Activated T-cell treated with anti-CD3 and anti-CD28 coated beads for 48 hours (primary cell): ENCODE data around the gene GPR52.
"Not testable (repeated sequence)": the region's sequence is repeated elsewhere in the genome, so short reads cannot be mapped to it uniquely, and the experiment has no call there.

ENCODE experiments used
- DNase-seq: peaks from one replicate; pipeline ENCODE4 v3.0.0-alpha.2; 2020; ENCODE audit warnings: low read depth

GPR52 gene, protein sequence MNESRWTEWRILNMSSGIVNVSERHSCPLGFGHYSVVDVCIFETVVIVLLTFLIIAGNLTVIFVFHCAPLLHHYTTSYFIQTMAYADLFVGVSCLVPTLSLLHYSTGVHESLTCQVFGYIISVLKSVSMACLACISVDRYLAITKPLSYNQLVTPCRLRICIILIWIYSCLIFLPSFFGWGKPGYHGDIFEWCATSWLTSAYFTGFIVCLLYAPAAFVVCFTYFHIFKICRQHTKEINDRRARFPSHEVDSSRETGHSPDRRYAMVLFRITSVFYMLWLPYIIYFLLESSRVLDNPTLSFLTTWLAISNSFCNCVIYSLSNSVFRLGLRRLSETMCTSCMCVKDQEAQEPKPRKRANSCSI

DNA sequence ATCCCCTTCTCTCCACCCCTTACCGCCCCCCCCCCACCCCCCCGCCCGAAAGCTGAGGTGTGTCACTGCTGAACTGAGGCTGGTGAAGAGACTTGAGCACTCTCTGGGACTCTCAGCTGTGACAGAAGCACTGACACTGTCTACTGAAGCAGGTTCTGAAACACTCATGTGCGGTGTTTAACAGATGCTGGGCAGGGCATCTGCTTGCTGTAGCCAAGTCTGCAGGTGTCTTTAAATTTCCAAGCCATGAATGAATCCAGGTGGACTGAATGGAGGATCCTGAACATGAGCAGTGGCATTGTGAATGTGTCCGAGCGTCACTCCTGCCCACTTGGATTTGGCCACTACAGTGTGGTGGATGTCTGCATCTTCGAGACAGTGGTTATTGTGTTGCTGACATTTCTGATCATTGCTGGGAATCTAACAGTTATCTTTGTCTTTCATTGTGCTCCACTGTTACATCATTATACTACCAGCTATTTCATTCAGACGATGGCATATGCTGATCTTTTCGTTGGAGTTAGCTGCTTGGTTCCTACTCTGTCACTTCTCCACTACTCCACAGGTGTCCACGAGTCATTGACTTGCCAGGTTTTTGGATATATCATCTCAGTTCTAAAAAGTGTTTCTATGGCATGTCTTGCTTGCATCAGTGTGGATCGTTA lies at the start of gene GPR52:
TSS of gene GPR52 (plus strand) at position 99 of the 665 bp plus-strand sequence. CDS start at position 247, 148 bp downstream.
- no peak for DNase-seq

DNA sequence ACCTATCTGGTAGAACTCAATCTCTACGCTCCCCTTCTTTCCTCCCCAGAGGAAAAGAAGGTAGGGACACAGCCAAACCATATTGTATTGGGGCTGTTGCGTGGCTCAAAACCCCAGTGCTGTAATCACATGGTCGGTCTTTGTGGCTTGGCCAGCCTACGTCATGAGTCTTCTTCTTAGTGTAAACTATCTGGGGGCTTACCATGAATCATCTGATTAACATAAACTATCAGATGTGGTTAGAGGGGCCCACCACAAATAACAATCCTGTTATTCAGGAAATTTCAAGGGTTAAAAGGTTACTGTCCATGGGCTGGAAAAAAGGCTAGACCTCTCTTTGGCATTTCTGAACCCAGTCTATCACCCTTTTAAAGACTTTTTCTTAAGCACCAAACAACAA lies 49.5 kb upstream of the GPR52 start:
- no peak for DNase-seq

DNA sequence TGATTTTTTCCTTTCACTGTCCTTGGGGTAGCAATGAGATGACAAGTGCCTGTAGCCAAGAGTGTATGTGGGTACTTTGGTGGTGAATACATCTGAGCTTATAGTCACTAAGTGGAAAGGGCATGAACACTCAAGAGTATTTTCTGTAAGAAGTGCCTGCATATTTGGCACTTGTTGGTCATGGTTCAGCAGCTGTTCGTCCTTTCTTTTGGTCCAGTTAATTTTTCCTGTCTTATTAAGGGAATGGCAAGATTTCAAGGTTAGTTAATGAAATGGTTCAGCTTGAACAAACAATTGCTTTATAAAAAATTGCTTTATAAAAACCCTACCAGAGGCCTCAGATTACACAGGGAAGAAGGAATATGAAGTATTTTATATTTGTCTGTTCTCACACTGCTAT lies 48.6 kb upstream of the GPR52 start:
- DNase-seq, result no peak

DNA sequence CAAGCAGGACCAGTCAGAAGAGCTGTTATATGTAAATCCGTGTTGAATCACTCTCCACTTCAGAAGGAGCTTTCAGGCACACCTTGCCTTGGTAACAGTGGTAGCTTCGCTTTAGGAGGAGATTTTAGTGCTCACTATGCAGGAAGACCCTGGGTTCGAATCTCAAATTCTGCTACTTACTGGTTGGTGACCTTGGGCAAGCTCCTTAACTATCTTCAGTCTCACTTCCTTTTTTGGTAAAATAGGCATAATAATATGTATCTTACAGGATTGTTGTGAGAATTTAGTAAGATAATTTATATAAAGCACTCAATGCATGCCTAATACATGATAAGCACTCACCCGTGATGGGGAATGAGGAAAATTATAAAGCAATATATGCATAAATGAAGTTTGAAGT lies 46.7 kb upstream of the GPR52 start:
- DNase-seq, result no peak

DNA sequence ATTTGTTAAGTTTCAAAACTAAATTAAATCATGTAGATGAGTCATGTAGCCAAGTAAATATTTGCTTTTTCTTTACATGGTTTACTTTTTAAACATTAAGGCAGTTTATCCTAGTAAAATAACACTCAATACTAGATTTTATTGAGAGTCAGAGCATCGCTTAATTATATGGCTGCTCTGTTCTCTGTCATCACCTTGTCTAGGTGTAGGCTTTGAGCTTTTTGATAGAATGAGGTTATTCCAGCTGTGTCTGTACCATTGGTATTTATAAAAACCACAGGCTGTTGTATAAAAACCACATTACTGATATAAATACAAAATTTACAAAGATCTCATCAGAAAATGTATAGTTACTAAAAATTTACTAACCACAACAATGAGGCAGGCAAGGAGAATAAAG lies 42.5 kb upstream of the GPR52 start:
- DNase-seq, result no peak

DNA sequence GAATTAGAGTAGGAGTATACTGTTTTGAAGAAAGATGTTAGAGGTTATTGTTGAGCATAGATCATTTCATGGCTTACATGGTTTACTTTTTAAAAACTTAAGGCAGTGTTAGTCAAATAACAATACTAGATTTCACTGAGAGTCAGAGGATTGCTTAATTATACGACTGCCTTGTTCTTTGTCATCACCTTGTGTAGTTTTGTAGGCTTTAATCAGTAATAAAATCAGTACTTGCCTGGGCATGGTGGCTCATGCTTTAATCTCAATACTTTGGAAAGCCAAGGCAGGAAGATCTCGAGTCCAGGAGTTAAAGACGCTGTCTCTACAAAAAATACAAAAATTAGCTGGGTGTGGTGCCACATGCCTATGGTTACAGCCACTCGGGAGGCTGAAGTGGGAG lies 41.3 kb upstream of the GPR52 start:
- no peak for DNase-seq

DNA sequence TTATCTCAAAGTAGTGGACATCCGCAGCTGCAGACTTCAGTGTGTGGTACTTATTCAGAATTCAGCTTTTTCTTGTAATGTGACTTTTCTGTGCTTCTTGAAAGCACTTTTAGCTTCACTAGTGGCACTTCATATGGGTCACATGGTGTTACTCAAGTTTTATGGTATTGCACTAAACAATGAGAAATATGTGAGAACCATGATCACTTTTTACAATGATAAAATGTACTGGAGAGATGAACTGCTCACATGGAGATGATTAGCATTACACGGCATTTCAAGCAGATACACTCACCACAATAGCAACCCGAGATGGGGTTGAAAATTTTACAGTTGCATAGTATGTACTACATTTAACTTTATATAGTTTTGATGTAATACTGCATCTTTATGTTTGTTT lies 40.1 kb upstream of the GPR52 start:
- no peak for DNase-seq

DNA sequence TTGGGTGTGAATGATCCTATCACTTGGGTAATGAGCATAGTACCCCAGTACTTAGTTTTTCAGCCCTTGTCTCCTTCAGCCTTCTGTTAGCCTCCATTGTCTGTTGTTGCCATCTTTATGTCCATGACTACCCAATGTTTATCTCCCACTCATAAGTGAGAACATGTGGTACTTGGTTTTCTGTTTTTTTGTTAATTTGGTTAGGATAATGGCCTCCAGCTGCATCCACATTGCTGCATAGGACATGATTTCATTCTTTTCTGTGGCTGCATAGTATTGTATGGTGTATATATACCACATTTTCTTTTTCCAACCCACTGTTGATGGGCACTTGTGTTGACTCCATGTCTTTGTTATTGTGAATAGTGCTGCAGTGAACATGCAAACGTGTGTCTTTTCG lies 39.6 kb upstream of the GPR52 start:
- DNase-seq, result no peak

DNA sequence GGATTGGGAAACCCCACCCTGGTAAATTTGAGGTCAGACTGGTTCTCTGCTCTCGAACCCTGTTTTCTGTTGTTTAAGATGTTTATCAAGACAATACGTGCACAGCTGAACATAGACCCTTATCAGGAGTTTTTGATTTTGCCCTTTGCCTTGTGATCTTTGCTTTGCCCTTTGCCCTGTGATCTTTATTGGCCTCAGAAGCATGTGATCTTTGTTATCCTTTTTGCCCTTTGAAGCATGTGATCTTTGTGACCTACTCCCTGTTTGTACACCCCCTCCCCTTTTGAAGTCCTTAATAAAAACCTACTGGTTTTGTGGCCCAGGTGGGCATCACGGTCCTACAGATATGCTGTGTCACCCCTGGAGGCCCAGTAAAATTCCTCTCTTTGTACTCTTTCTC lies 38.0 kb upstream of the GPR52 start:
- not testable (repeated sequence) for DNase-seq

DNA sequence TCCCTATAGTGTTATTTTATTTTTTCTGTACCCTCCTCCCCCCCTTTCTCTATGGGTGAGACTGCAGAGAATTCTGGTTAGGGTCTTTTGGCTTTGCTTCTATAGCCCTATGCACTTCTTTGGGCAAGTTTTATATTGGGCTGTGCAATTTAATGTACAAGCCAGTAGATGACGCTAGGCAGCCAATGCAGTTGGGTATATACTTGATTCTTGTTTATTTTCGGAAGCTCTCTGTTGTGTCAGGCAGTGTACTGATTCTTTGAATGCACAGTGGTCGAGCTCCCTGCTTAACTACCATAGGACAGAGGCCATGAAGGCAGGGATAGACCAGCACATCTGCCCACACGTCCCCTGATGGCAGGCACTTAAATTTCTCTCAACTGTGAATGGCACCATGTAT lies 34.1 kb upstream of the GPR52 start:
- DNase-seq, result no peak

DNA sequence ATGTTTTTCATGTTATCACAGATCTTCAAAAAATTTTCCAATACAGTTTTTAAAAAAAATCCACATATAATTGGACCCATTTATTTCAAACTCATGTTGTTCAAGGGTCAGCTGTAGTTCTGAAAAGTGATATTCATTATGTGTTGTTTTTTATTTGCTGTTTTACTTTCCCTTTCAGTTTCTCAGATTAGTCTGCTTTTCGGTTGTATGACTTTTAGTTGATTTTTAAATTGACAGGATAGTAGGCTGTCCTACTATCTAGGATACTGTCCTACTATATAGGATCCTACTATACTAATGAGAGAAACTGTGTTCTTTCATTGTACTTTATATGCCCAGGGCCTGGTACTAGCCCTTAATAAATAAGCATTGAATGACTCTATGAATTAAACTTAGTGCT lies 33.6 kb upstream of the GPR52 start:
- no peak for DNase-seq

DNA sequence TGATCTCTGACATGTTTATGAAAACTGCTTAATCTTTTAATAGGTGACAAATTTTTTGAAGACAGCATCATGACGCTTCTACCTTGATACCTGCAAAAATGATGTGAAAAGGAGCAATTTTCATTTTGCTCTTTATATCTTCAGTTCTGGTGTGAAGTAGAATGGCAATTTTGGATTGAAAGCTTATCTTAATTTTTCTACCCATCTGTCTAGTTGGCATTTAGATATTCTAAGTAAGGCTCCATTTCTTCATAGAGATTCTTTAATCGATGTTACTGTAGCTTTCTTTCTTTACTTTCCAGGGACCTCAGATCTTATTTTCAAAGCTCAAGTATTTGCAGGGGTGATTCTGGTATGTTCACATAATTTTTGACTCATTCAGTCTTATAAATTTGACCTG lies 32.3 kb upstream of the GPR52 start:
- no peak for DNase-seq

DNA sequence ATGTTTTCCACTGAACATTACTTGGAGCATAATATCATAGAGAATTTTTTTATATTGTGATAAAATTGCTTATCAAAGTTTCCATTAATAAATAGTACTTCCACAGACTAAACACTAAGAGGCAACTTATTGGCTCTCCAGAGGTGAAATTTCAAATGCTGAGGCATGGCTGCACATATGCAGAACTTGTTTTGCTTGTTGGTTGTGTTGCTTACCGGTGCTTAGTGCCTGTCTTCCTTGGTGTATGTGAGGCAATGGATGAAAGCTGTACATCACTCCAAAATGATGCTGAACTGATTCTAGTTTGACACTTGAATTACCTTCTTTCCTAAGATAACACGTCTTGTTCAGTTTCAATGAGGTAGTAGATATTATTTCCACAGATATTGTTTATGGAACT lies 29.8 kb upstream of the GPR52 start:
- DNase-seq, result no peak

DNA sequence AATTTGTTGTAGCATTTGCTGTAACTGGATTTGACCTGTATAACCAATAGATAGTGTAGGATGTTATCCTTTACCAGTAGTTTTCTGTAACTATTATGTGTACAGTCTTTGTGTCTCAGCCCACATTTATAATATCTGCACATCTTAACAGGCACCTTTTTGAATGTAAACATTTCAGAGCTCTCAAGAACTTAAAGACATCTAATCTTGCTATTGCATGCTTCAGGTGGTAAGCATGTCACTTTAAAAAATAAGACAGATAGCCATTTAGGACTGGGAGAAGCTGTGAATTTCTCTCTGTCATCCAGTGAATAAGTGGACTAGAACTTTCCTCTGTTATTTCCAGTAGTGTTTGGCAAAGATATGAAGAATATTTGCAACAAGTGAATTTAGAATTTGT lies 22.6 kb upstream of the GPR52 start:
- DNase-seq, result no peak

DNA sequence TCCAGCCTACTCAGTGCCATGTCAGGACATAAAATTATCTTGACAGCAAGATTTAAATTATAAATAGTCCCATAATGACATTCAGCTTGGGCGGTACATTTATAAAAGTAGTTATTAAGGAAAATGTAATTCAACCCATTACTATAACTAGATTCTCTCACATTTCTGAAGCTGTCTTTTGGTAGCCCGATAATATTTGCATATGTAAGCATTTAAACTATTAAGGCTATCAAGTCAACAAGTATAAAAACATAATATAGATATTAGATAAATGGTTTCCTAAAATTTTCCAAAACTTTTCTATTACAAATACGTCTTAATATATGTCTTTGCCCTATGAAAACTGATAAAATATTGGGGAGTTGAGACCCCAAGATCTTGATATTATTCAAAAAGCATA lies 21.6 kb upstream of the GPR52 start:
- DNase-seq, result no peak

DNA sequence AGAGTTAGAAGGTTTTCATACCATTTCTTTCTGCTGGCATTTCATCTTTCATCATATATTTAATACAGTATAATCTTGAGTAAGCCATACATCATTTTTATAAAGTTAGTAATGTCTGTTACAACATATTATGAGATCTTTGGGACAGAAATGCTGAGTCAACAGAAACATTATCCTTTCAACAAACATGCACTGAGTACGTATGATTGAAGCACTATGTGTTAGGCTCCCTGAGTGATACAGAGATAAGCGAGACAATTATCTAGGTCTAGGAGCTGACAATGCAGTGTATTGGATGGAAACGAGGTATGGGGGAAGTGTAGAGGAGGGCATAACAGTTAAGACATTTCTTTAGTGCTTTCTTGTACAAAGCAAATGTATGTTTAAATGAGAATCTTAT lies 19.7 kb upstream of the GPR52 start:
- no peak for DNase-seq

DNA sequence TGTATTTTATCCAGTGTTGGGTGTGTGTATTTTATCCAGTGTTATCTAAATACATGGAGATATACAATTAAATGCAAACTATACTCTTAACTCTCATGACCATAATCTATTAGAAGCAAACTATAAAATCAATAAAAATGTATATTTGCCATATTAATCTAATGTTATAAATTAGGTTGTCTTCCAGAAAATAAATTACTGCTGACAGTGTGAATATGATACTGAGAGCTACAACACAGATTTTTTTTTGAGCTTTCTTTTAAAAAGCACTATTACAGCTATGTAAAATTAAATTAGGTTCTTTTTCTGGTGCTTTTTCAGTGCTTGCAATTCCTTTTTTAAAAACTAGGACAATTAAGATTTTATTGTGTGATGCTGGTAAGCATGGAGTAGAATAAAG lies 19.0 kb upstream of the GPR52 start:
- no peak for DNase-seq

DNA sequence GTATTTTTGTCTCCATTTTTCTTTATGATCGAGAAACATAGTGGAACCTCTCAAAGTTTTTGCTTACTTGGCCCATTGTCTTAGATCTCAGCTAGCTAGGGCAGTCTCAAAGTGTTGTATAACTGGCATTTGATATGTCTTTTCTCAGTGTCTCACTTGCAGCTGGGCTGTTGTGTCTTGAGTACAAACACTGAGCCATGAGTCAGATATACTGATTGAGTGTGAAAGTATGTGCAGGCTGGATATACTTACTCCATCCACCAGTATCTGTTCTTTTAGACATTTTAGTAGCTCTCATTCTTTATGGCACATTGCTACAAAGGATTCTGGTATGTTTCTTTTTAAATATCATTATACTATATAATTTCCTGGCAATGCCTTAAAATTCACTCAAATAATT lies 14.3 kb upstream of the GPR52 start:
- DNase-seq, result no peak

DNA sequence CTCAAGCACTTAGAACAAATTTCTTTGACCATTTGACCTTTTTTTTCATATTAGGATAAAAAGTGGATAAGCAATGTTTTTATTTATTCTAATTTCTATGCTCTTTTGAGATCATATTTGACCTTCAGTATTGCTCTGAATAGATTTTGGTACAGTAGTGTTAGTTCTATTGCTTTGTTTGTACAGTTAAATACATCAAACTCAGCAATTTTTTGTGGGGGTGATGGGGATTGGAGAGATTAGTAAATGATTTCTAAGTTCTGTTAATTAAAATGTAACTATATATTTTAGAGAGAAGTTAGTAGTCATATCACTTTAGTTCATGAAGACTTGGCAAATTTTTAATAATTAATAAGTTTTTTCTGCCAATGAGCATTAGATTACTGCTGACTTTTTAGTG lies 2.4 kb upstream of the GPR52 start:
- no peak for DNase-seq

DNA sequence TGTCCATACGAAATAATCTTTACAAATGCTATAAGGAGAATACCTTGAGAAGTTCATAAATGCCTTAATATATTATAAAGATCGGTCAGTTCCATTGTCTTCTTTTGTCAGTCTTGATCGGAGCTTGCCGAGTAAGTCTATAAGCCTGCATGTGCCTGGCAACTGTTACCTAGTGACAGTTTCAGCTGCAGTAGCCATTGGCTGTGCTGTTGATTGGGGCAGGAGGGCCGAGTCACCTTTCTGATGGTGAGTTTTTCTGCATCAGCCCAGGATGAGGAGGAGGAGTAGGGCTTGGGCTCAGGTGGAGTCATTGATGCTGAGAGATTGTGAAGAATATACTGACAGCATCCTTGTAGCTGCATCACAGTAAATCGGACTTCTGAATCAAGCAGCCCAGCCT lies 1.9 kb upstream of the GPR52 start:
- no peak for DNase-seq

DNA sequence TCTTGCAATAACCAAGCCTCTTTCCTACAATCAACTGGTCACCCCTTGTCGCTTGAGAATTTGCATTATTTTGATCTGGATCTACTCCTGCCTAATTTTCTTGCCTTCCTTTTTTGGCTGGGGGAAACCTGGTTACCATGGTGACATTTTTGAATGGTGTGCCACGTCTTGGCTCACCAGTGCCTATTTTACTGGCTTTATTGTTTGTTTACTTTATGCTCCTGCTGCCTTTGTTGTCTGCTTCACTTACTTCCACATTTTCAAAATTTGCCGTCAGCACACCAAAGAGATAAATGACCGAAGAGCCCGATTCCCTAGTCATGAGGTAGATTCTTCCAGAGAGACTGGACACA lies 743 bp downstream of the GPR52 start:
- no peak for DNase-seq

DNA sequence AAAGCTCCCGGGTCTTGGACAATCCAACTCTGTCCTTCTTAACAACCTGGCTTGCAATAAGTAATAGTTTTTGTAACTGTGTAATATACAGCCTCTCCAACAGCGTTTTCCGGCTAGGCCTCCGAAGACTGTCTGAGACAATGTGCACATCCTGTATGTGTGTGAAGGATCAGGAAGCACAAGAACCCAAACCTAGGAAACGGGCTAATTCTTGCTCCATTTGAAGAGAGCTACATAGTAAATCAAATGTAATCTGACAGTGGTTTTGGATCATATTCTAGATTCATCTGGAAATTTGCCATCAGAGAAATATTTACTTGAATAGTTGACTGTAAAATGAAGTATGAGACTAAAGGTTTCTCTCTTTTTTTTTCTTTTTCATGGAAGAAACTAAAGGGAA lies 1.2 kb downstream of the GPR52 start:
- no peak for DNase-seq

DNA sequence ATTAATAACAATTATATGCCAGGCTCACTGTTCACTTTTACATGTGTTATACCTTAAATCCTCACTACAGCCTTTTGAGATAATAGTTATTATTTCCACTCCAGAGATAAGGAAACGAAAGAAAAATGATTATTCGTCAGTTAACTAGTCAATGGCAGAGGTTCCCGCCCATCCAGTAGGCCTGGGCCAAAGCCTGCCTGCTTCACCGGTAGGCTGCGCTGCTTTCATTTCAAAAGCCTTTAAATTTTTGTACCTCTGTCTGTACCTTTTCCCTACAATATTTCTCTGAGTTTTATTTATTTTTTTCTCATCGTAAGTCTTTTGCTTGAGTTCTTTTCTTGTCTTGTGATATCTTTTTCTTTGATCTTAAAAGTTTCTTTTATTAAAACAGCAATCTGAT lies 3.6 kb downstream of the GPR52 start:
- DNase-seq, result no peak

DNA sequence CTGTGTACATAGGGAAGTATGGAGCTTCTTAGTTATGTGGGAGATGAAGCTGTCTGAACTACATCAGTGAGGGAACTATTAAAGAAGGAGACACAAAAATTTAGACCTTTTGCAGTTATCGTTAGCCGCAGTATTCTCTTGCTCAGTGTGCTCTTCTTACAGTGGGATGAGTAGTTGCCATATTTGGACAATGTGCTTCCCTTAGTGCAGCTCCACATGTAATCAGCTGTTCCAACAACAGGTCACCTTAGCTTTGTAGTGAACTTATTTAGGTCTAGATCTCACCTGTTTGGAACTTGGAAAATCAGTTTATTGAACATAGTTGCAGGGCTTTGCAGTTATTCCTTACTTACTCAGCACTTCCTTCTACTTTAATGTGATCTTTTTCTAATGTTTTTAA lies 18.1 kb downstream of the GPR52 start:
- no peak for DNase-seq
